Measurements from ENCODE around the gene RIPOR3. TPM values are rescaled to one million over a fixed set of nuclear protein-coding genes. Genes with fewer than 3 reads are reported as not detected.

The RIPOR3 gene, protein sequence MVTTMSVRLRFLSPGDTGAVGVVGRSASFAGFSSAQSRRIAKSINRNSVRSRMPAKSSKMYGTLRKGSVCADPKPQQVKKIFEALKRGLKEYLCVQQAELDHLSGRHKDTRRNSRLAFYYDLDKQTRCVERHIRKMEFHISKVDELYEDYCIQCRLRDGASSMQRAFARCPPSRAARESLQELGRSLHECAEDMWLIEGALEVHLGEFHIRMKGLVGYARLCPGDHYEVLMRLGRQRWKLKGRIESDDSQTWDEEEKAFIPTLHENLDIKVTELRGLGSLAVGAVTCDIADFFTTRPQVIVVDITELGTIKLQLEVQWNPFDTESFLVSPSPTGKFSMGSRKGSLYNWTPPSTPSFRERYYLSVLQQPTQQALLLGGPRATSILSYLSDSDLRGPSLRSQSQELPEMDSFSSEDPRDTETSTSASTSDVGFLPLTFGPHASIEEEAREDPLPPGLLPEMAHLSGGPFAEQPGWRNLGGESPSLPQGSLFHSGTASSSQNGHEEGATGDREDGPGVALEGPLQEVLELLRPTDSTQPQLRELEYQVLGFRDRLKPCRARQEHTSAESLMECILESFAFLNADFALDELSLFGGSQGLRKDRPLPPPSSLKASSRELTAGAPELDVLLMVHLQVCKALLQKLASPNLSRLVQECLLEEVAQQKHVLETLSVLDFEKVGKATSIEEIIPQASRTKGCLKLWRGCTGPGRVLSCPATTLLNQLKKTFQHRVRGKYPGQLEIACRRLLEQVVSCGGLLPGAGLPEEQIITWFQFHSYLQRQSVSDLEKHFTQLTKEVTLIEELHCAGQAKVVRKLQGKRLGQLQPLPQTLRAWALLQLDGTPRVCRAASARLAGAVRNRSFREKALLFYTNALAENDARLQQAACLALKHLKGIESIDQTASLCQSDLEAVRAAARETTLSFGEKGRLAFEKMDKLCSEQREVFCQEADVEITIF
- total RNA-seq, result 1.7 TPM

GRCh38 chr20:50690650-50691572 lies at the start of gene RIPOR3:
Gene RIPOR3 (minus strand): TSS chr20:50691542. CDS start chr20:50691128, 414 bp downstream.
- no peak for DNase-seq

DNA sequence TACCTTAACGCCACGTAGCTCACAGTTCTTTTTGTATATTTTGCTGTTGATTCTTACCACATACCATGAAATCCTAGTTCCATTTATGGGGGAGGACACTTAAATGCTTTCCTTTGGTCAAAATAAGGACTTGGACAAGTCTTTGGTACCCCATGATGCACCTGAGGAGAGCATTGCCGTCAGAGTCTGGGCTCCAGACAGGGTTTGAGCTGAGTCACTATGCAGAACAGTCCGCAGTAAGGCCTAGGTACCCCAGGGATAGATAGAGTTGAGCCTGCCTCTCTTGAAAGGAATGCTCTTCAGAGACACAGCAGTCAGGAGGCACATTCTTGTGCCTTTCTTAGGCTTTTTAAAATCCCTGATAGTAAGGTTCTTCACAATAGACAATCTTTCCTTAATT lies 46.0 kb upstream of the RIPOR3 start:
- DNase-seq, result no peak

DNA sequence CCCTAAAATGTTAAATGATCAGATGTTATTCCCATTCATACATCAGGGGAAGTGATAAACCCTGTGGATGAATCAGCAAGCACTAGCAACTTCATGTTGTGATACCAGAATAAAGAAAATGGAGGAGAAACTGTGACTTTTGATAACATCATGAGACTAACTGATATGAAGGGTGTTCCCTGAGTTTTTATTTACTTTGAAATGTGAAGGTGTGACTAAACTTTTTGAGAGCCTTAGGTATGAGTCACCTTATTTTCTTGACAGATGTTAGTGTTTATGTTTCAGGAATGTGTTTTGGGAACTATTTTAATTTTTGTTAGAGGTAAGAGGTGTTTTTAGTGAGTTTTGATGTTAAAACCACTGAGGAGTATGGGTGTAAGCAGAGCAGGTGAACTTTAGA lies 44.5 kb upstream of the RIPOR3 start:
- DNase-seq, result no peak

GRCh38 chr20:50734730-50735679 lies 43.7 kb upstream of the RIPOR3 start:
- no peak for DNase-seq

GRCh38 chr20:50733644-50734349 lies 42.5 kb upstream of the RIPOR3 start:
- DNase-seq, result no peak

GRCh38 chr20:50731930-50732690 lies 40.8 kb upstream of the RIPOR3 start:
- DNase-seq, result no peak

DNA sequence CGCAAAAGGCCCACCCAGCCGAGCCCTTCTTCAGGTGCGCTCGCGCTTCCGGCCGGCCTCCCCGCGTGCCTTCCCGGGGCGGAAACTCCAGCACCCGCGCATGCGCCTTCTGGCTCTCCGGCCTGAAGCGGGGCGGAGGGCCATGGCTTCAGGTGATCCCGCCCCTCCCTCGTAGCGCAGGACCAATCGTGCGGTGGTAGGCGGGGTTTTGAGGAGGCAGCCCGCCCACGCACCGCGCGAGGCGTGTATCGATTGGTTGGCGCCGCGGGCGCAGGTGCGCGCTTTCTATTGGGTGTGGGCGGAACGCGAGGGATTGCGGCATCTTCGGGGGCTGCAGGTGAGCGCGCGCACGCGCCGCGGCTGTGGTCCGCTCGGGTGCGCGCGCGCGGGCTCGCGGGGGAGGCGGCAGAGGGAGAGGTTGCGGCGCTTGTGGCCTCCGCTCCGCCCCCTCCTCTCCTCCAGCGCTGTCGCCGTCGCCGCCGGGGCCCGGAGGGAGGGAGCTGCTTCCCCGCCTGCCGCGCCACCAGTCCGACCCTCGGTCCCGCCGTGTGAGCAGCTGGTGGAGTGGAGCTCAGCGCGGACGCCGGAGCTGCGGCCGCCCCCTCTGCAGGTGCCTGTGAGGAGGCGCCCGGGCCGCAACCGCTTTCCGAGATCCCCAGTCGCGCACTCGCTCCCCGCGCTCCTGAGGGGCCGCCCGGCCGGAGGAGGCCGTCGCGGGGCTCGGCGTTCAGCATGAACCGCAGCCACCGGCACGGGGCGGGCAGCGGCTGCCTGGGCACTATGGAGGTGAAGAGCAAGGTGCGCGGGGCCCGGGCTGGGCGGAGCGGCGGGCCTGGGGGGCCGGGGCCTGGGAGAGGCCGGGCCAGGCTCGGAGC lies 40.0 kb upstream of the RIPOR3 start, which contains the start of gene PARD6B:
Gene PARD6B, plus strand, starts transcription at position 526 of the 875 bp plus-strand sequence. Its CDS starts 207 bp downstream, at position 733.
- peak; percentile 96 for DNase-seq

DNA sequence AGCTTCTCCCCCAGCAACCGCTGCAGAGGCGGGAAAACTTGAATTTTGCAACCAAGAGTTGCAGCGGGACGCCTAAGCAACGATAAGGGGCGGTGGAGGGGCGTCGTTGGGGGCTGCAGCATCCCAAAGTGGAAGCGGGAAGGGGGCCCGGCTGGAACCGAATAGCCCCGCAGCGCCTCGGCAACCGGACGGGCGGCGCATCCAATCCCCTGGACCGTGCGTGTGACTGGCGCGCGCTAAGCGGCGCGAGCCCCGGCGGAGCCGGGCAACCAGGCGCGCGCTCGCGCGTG lies 39.4 kb upstream of the RIPOR3 start:
- DNase-seq, result no peak

DNA sequence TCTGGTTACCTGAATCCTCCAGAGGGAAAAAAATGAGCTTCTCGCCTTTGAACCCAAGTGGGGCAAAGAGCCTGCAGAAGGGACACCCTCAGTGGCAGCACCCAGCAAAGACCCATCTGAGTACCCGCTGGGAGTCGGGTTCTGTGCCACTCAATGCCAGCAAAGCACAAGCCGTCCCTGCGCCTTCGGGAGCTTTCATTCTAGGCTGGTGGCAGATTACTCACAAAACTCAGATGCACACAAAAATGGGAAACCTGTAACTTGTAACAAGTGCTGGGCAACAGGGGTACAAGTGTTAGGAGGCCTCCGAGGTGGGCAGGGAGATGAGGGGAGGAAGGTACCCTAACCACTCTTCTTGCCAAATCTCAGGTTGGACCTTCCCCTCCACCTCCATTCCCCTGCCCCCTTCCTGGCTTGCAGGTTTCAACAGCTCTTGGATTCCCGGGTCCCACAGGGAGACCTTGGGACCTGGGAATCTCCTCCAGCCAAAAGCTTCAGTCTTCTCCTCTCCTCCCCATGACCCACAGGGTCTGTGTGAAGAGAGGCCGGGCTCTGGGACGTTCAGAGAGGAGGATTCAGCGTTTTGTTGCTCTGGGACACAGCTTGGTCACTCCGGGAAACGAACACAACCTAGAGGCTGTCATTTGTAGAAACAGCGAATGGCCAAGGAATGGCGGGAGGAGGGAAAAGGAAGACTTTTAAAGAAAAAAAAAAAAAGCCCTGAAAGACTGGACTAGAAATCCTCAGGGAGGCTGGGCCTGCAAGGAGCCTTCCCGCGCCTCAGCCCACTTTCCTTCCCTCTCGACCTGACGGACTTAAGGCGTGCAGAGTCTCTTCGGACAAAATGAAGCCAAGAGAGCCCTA lies 38.8 kb upstream of the RIPOR3 start:
- DNase-seq, result no peak

GRCh38 chr20:50728981-50729874 lies 37.9 kb upstream of the RIPOR3 start:
- DNase-seq, result no peak

- no peak for DNase-seq
These were observed 37.2 kb upstream of the RIPOR3 start for GRCh38 chr20:50728486-50728980.

GRCh38 chr20:50727792-50728485 lies 36.6 kb upstream of the RIPOR3 start:
- DNase-seq, result no peak

DNA sequence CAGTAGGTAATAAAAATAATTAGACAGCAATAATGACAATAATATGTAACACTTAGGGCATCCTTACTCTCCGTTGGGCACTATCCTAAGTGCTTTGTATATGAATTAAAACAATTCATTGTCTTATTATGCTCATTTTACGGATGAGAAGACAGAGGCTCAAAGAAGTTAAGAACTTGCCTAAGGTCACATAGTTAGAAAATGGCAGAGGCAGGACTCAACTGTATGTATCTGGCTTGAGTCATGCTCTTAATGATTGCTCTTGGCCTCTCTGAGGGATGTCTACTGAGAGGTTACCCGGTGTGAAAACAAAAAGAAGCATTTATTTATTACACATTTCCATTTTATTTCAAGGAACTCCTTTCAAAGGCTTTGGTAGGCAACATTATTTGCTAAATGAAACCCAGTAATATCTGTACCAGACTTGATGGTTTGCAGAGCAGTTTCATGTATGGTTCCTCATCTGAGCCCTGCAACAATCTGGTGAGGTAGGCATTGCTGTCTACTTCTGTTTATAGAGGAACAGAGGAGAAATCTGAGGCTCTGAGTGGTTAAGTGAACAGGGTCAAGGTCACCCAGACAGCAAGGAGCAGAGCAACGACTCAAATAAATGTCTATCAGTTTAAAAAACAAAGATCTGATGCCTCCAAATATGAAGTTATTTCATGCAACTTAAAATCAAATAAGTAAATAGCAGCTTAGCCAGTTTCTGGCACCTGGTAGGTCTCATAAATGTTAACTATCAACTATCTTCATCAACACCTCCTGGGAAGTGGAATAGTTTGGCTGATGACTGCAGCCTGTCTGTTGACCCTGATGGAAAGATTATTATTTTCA lies 35.8 kb upstream of the RIPOR3 start:
- no peak for DNase-seq

DNA sequence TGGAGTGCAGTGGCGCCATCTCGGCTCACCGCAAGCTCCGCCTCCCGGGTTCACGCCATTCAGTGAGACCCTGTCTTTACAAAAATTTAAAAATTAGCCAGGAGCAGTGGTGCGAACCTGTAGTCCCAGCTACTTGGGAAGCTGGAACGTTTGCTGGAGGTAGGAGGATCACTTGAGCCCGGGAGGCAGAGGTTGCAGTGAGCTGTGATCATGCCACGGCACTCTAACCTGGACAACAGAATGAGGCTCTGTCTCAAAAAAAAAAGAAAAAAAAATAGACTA lies 34.3 kb upstream of the RIPOR3 start:
- no peak for DNase-seq
